IPS-18a (cell line): Measurements from ENCODE around the gene REPIN1.

Experiments
- H3K27ac ChIP-seq: one replicate; pipeline ENCODE4 v1.5.1; 2013; ENCODE audit warnings: low read length
- H3K27me3 ChIP-seq: one replicate; pipeline ENCODE4 v1.6.1; 2013; ENCODE audit warnings: mild to moderate bottlenecking, low read length; ENCODE audit not compliant: control insufficient read depth, insufficient read depth
- H3K36me3 ChIP-seq: one replicate; pipeline ENCODE4 v1.6.1; 2013; ENCODE audit warnings: low read depth, low read length; ENCODE audit not compliant: control insufficient read depth
- H3K4me1 ChIP-seq: one replicate; pipeline ENCODE4 v1.6.1; 2013; ENCODE audit warnings: low read depth, low read length; ENCODE audit not compliant: control insufficient read depth
- H3K4me3 ChIP-seq: one replicate; pipeline ENCODE4 v1.5.1; 2013; ENCODE audit warnings: low read length
- H3K9ac ChIP-seq: one replicate; pipeline ENCODE4 v1.6.1; 2013; ENCODE audit warnings: mild to moderate bottlenecking, low read length, moderate library complexity
- H3K9me3 ChIP-seq: one replicate; pipeline ENCODE4 v1.6.1; 2013; ENCODE audit warnings: low read depth, low read length; ENCODE audit not compliant: control insufficient read depth

REPIN1 gene

GRCh38 chr7:150363370-150363769, 5.3 kb upstream of the REPIN1 start:
- H3K4me1 ChIP-seq: peaks cover 38% of the 10 kb centered on the region
- H3K27ac ChIP-seq: no peak overlapping the region
- H3K9me3 ChIP-seq: no peaks in the 10 kb centered on the region
- no peak overlapping the region for H3K9ac ChIP-seq
- no peak overlapping the region for H3K4me3 ChIP-seq
- H3K36me3 ChIP-seq: no peaks in the 10 kb centered on the region
- H3K27me3 ChIP-seq: no peaks in the 10 kb centered on the region

DNA sequence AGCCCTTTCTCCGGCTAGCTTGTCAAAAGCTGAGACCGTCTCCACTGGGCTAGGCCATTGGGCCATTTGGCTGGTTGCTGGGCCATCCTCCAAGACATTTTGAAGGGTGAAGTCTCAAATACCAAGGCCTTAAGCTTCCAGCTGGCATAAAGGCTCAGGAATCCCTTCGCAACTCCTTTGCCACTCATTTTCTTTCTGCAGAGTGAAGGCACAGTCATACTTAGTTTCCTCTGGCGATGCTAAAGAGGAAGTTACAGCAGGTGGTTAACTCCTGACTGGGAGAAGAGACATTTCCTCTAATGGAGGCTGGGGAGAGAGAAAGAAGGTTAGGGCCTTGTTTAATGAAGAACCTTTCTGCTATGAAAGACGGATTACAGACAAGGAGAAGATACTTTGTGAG, 4.8 kb upstream of the REPIN1 start:
- no peak overlapping the region for H3K27ac ChIP-seq
- no peak overlapping the region for H3K9ac ChIP-seq
- no peaks in the 10 kb centered on the region for H3K36me3 ChIP-seq
- no peaks in the 10 kb centered on the region for H3K9me3 ChIP-seq
- no peak overlapping the region for H3K4me3 ChIP-seq
- H3K4me1 ChIP-seq: peaks cover 38% of the 10 kb centered on the region
- H3K27me3 ChIP-seq: no peaks in the 10 kb centered on the region

DNA sequence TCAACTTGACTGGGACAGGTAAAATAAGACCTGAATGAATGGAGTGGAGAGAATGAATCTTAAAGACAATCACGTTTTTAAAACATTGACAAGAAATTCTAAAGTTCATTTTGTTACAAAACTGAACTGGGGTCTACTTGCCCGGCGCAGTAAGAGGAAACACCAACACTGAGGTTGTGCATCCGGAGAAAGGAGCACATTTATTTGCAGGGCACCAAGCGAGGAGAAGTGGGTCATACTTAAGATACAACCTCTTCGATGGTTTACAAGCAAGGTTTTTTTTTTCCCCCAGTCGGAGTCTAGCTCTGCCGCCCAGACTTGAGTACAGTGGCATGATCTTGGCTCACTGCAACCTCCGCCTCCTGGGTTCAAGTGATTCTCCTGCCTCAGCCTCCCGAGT, 3.4 kb upstream of the REPIN1 start:
- Histone ChIP-seq H3K9me3 (no peaks in the 10 kb centered on the region), H3K27ac (no peak overlapping the region), H3K4me1 (peaks cover 46% of the 10 kb centered on the region), H3K36me3 (peaks cover 5% of the 10 kb centered on the region), H3K27me3 (no peaks in the 10 kb centered on the region), H3K9ac (no peak overlapping the region), H3K4me3 (no peak overlapping the region)

DNA sequence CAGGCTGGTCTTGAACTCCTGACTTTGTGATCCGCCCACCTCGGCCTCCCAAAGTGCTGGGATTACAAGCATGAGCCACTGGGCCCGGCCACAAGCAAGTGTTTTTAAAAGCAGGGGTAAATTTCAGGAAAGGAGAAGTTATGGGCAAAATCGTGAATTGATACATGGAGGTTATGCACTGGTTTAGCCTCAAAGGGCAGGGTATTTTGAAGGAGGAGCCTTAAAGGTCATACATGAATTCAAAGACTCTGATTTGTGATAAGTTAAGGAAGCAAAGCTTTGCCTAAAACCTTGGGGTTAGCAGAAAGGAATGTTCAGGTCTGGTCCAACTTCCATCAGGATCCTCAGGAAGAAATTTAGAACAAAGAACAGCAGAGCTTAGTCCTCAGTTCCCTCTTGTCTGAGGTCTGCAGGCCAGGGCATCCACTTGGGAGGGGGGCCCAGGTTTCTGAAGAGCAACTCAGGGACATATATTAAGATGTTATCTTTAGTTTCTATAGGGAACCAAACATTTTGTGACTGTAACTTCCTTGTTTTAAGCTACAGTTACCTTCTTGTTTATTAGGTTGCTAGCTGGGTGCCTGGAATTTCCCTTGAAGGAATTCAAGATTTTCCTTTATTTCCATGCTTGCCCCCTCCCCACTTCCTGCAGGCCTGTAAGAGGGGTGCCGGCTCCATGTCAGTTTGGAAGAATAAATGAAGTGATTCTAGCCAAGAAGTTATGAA, 2.8 kb upstream of the REPIN1 start:
- no peaks in the 10 kb centered on the region for H3K9me3 ChIP-seq
- H3K36me3 ChIP-seq: peaks cover 10% of the 10 kb centered on the region
- no peak overlapping the region for H3K9ac ChIP-seq
- H3K27ac ChIP-seq: peak overlapping the region; percentile 2
- H3K4me1 ChIP-seq: peaks cover 51% of the 10 kb centered on the region
- H3K4me3 ChIP-seq: no peak overlapping the region
- no peaks in the 10 kb centered on the region for H3K27me3 ChIP-seq

DNA sequence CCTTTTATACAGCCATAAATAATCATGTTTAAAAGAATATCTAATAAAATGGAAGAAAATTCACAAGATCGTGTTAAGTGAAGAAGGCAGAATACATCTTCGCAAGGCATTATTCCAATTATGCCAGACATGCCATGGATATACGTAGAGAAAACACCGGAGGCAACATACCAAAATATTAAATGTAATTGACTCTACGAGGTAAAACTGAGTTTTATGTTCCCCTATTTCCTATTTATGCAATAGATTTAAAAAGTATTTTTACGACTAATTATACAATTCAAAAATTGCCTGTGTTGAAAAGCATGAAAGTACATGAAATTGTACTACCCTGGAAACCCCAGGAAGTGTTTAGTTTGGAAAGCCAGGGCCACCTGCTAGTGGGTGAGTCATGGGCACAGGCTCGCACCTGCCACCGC, 936 bp upstream of the REPIN1 start:
- peak overlapping the region; percentile 96 for H3K4me3 ChIP-seq
- peaks cover 22% of the 10 kb centered on the region for H3K36me3 ChIP-seq
- no peaks in the 10 kb centered on the region for H3K27me3 ChIP-seq
- no peaks in the 10 kb centered on the region for H3K9me3 ChIP-seq
- peak overlapping the region; percentile 92 for H3K9ac ChIP-seq
- peaks cover 35% of the 10 kb centered on the region for H3K4me1 ChIP-seq
- H3K27ac ChIP-seq: peak overlapping the region; percentile 76

DNA sequence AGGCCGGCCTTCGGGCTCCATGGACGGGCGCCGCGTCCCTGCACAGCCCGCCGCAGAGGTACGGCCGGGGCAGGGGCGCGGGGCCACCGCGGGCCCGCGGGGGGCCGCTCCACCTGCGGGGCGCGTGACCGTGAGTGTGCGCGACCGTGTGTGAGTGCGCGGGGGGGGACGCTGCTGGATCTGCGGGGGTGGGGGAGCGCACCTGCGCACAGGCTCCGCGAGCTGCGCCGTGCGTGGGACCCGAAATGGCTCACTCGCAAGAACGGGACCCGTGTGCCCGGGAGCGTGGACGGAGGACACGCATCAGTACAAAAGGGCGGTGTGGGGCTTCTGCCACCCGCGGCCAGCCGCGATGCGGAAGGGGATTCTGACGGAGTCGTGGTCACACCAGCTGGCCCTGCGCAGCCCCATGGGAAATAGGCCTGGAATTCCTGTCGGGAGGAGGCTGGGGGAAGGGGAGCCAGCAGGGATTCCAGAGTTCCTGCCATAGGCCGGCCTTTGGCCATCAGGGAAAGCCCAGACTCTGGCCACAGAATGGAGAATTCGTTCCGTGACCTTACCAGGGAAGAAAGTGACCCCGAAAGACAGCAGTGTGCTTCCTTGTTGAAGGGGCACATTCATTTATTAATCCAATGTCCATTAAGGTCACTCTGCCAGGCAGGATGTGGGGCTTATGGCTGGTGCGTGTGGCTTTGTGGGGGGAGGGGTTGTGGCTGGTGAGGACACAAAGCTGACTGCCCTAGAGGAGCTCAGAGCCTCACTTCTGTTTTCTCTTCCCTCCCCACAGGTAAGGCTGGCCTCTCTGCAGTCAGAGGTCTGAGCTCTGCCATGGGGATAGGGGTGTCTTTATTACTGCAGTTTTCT, 494 bp downstream of the REPIN1 start:
- H3K4me1 ChIP-seq: peaks cover 33% of the 10 kb centered on the region
- H3K36me3 ChIP-seq: peaks cover 36% of the 10 kb centered on the region
- no peaks in the 10 kb centered on the region for H3K9me3 ChIP-seq
- peak overlapping the region; percentile 96 for H3K4me3 ChIP-seq
- H3K27me3 ChIP-seq: no peaks in the 10 kb centered on the region
- H3K9ac ChIP-seq: peak overlapping the region; percentile 92
- peak overlapping the region; percentile 98 for H3K27ac ChIP-seq

- Histone ChIP-seq H3K9ac (peak overlapping the region; percentile 92), H3K9me3 (no peaks in the 10 kb centered on the region), H3K36me3 (peaks cover 40% of the 10 kb centered on the region), H3K4me3 (peak overlapping the region; percentile 96), H3K4me1 (peaks cover 37% of the 10 kb centered on the region), H3K27ac (peak overlapping the region; percentile 98), H3K27me3 (no peaks in the 10 kb centered on the region)
Measured at GRCh38 chr7:150369748-150370501, 1.3 kb downstream of the REPIN1 start.

DNA sequence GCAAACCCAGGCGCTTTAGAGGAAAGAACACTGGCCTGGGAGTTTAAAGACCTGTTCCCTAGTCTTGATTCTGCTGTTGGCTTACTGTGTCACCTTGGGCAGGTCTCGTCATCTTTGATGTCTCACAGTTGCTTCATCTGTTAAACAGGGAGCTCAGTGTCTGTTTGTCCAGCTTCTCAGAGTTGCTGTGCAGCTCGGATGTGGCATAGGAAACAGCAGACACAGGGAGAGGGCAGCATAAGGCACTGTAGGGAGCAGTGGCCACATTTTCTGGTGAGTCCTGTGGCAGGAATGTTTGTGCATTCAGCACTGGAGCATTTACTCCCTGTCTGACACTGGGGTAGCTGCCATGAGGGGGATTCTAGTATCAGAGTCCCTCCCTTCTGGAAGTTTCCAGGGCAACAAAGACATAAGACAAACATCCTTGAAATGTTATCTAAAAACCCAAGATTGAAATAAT, 2.0 kb downstream of the REPIN1 start:
- no peaks in the 10 kb centered on the region for H3K9me3 ChIP-seq
- H3K27me3 ChIP-seq: no peaks in the 10 kb centered on the region
- H3K27ac ChIP-seq: no peak overlapping the region
- H3K36me3 ChIP-seq: peaks cover 40% of the 10 kb centered on the region
- peak overlapping the region; percentile 96 for H3K4me3 ChIP-seq
- H3K9ac ChIP-seq: no peak overlapping the region
- H3K4me1 ChIP-seq: peaks cover 37% of the 10 kb centered on the region

GRCh38 chr7:150371131-150371995, 2.7 kb downstream of the REPIN1 start:
- Histone ChIP-seq H3K4me3 (no peak overlapping the region), H3K9me3 (no peaks in the 10 kb centered on the region), H3K27ac (no peak overlapping the region), H3K27me3 (no peaks in the 10 kb centered on the region), H3K9ac (no peak overlapping the region), H3K36me3 (peaks cover 40% of the 10 kb centered on the region), H3K4me1 (peaks cover 35% of the 10 kb centered on the region)

DNA sequence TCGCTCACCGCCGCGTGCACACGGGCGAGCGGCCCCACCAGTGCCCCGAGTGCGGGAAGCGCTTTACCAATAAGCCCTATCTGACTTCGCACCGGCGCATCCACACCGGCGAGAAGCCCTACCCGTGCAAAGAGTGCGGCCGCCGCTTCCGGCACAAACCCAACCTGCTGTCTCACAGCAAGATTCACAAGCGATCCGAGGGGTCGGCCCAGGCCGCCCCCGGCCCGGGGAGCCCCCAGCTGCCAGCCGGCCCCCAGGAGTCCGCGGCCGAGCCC, 3.3 kb downstream of the REPIN1 start:
- peaks cover 35% of the 10 kb centered on the region for H3K4me1 ChIP-seq
- no peaks in the 10 kb centered on the region for H3K27me3 ChIP-seq
- H3K4me3 ChIP-seq: no peak overlapping the region
- no peaks in the 10 kb centered on the region for H3K9me3 ChIP-seq
- no peak overlapping the region for H3K27ac ChIP-seq
- peaks cover 40% of the 10 kb centered on the region for H3K36me3 ChIP-seq
- no peak overlapping the region for H3K9ac ChIP-seq
